HepG2 (cell line): ENCODE measurements around the gene AVPR2. TPM values are rescaled to one million over a fixed set of nuclear protein-coding genes. Genes with fewer than 3 reads are reported as not detected.

ENCODE experiments used
- ESRRA ChIP-seq: sonication (generic); formaldehyde crosslinking; IDR thresholded peaks from 2 replicates; pipeline ENCODE4 v1.5.1; 2020; ENCODE audit warnings: mild to moderate bottlenecking, low read depth, missing genetic modification reagents
- GTF3A ChIP-seq: sonication (generic); formaldehyde crosslinking; conservative IDR thresholded peaks from 2 replicates; pipeline ENCODE4 v1.4.0; 2020; ENCODE audit warnings: mild to moderate bottlenecking, missing genetic modification reagents
- MED13 ChIP-seq: sonication (generic); formaldehyde crosslinking; IDR thresholded peaks from 2 replicates; pipeline ENCODE4 v1.5.0; 2020; ENCODE audit warnings: missing genetic modification reagents
- MEF2D ChIP-seq: sonication (generic); formaldehyde crosslinking; IDR thresholded peaks from 2 replicates; pipeline ENCODE4 v1.5.1; 2020; ENCODE audit warnings: mild to moderate bottlenecking, missing genetic modification reagents
- NAIF1 ChIP-seq: sonication (generic); formaldehyde crosslinking; IDR thresholded peaks from 2 replicates; pipeline ENCODE4 v1.5.0; 2020; ENCODE audit warnings: mild to moderate bottlenecking, missing genetic modification reagents, borderline replicate concordance
- NFYB ChIP-seq: sonication (generic); formaldehyde crosslinking; IDR thresholded peaks from 2 replicates; pipeline ENCODE4 v1.4.0; 2020; ENCODE audit warnings: missing genetic modification reagents
- PBX3 ChIP-seq: sonication (generic); formaldehyde crosslinking; IDR thresholded peaks from 2 replicates; pipeline ENCODE4 v1.8.1; 2023; ENCODE audit warnings: missing genetic modification reagents, inconsistent platforms, borderline replicate concordance
- PRMT3 ChIP-seq: sonication (generic); formaldehyde crosslinking; IDR thresholded peaks from 2 replicates; pipeline ENCODE4 v1.8.1; 2022; ENCODE audit warnings: low read depth, mild to moderate bottlenecking, moderate library complexity, missing genetic modification reagents, borderline replicate concordance
- SNAI1 ChIP-seq: sonication (generic); formaldehyde crosslinking; IDR thresholded peaks from 2 replicates; pipeline ENCODE4 v1.5.0; 2020; ENCODE audit warnings: mild to moderate bottlenecking, missing genetic modification reagents, borderline replicate concordance
- SOX13 ChIP-seq, 3 experiments: fragments of 450-650 bp in 1 of 3; sonication (generic) in 1 of 3; formaldehyde crosslinking in 1 of 3; IDR thresholded peaks in 2 of 3; conservative IDR thresholded peaks in 1 of 3; 2 replicates each; pipeline versions ENCODE4 v1.5.0 to v1.6.1; 2016 to 2020; ENCODE audit warnings: antibody characterized with exemption in 1 of 3, mild to moderate bottlenecking in 1 of 3, missing compliant biosample characterization in 1 of 3, missing genetic modification reagents in 1 of 3, moderate library complexity in 1 of 3
- TBX3 ChIP-seq: fragments of 450-650 bp; IDR thresholded peaks from 2 replicates; pipeline ENCODE4 v1.6.1; 2017; ENCODE audit warnings: antibody characterized with exemption, mild to moderate bottlenecking, inconsistent platforms, borderline replicate concordance
- ZNF331 ChIP-seq: sonication (generic); formaldehyde crosslinking; IDR thresholded peaks from 2 replicates; pipeline ENCODE4 v1.4.0; 2020; ENCODE audit warnings: missing genetic modification reagents
- ZNF761 ChIP-seq: sonication (generic); formaldehyde crosslinking; conservative IDR thresholded peaks from 2 replicates; pipeline ENCODE4 v1.4.0; 2020; ENCODE audit warnings: mild to moderate bottlenecking, missing genetic modification reagents
- polyA plus RNA-seq, 8 experiments: library from polyadenylated mRNA; depleted of rRNA in 3 of 8; stranded (reverse) in 7 of 8; unstranded in 1 of 8; fragments of >200 nt; fragmentation: Illumina TruSeq in 4 of 8; extraction: Trizol in 4 of 8; gene quantifications; 2 replicates each; pipeline versions ENCODE4 v1.2.1 to v1.2.3, GENCODE V29; 2011 to 2016; ENCODE audit warnings: low read depth in 4 of 8, missing spikeins in 1 of 8, mixed read lengths in 1 of 8; ENCODE audit not compliant: insufficient read depth in 1 of 8
- total RNA-seq, 5 experiments: library from RNA; depleted of rRNA; stranded (reverse); fragments of >200 nt; fragmentation: Illumina TruSeq; extraction: Trizol; gene quantifications; 2 replicates each; pipeline ENCODE4 v1.2.3, GENCODE V29; 2016; ENCODE audit warnings: low read depth in 1 of 5
- TF ChIP-seq, protein P1 (sequence below): IDR thresholded peaks from 2 replicates; pipeline ENCODE4 v1.4.0; 2020; ENCODE audit warnings: mild to moderate bottlenecking, missing genetic modification reagents
- TF ChIP-seq, protein P2 (sequence below): sonication (generic); formaldehyde crosslinking; IDR thresholded peaks from 2 replicates; pipeline ENCODE4 v1.5.0; 2020; ENCODE audit warnings: mild to moderate bottlenecking, missing genetic modification reagents
- TF ChIP-seq, protein P3 (sequence below): sonication (generic); formaldehyde crosslinking; IDR thresholded peaks from 2 replicates; pipeline ENCODE4 v1.4.0; 2020; ENCODE audit warnings: missing genetic modification reagents

Gene AVPR2
- total and polyA plus RNA-seq, 2 of the 13 experiments (the other 11 are each of a cell fraction or from before 2014, with no cell fraction given), result not detected

- TF ChIP-seq, protein P1, sequence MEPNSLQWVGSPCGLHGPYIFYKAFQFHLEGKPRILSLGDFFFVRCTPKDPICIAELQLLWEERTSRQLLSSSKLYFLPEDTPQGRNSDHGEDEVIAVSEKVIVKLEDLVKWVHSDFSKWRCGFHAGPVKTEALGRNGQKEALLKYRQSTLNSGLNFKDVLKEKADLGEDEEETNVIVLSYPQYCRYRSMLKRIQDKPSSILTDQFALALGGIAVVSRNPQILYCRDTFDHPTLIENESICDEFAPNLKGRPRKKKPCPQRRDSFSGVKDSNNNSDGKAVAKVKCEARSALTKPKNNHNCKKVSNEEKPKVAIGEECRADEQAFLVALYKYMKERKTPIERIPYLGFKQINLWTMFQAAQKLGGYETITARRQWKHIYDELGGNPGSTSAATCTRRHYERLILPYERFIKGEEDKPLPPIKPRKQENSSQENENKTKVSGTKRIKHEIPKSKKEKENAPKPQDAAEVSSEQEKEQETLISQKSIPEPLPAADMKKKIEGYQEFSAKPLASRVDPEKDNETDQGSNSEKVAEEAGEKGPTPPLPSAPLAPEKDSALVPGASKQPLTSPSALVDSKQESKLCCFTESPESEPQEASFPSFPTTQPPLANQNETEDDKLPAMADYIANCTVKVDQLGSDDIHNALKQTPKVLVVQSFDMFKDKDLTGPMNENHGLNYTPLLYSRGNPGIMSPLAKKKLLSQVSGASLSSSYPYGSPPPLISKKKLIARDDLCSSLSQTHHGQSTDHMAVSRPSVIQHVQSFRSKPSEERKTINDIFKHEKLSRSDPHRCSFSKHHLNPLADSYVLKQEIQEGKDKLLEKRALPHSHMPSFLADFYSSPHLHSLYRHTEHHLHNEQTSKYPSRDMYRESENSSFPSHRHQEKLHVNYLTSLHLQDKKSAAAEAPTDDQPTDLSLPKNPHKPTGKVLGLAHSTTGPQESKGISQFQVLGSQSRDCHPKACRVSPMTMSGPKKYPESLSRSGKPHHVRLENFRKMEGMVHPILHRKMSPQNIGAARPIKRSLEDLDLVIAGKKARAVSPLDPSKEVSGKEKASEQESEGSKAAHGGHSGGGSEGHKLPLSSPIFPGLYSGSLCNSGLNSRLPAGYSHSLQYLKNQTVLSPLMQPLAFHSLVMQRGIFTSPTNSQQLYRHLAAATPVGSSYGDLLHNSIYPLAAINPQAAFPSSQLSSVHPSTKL, result no peak
- TF ChIP-seq, protein P2, sequence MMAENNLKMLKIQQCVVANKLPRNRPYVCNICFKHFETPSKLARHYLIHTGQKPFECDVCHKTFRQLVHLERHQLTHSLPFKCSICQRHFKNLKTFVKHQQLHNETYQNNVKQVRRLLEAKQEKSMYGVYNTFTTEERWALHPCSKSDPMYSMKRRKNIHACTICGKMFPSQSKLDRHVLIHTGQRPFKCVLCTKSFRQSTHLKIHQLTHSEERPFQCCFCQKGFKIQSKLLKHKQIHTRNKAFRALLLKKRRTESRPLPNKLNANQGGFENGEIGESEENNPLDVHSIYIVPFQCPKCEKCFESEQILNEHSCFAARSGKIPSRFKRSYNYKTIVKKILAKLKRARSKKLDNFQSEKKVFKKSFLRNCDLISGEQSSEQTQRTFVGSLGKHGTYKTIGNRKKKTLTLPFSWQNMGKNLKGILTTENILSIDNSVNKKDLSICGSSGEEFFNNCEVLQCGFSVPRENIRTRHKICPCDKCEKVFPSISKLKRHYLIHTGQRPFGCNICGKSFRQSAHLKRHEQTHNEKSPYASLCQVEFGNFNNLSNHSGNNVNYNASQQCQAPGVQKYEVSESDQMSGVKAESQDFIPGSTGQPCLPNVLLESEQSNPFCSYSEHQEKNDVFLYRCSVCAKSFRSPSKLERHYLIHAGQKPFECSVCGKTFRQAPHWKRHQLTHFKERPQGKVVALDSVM (CRISPR knock-in tag), result peak; percentile 96
- TF ChIP-seq PRMT3 (no peak), ESRRA (CRISPR knock-in tag) (peak; percentile 66; the same call in 1 of the 2 replicates), NAIF1 (CRISPR knock-in tag) (no peak), ZNF761 (CRISPR knock-in tag) (no peak), SOX13 (IDR thresholded peaks at IDR 0.05) (no peak), SOX13 (CRISPR knock-in tag; conservative IDR thresholded peaks at IDR 0.05 in 1 of 2, IDR thresholded peaks at IDR 0.05 in 1 of 2) (no peak), MEF2D (CRISPR knock-in tag) (peak; percentile 49; the same call in 1 of the 2 replicates), NFYB (no peak), ZNF331 (CRISPR knock-in tag) (peak; percentile 26; the same call in 1 of the 2 replicates), SNAI1 (CRISPR knock-in tag) (no peak), MED13 (0 out of 2 replicates have a peak, but pooled peaks have one; percentile 29), TBX3 (no peak), GTF3A (CRISPR knock-in tag) (peak; percentile 60; the same call in 1 of the 2 replicates), PBX3 (CRISPR knock-in tag) (no peak)
- TF ChIP-seq, protein P3, sequence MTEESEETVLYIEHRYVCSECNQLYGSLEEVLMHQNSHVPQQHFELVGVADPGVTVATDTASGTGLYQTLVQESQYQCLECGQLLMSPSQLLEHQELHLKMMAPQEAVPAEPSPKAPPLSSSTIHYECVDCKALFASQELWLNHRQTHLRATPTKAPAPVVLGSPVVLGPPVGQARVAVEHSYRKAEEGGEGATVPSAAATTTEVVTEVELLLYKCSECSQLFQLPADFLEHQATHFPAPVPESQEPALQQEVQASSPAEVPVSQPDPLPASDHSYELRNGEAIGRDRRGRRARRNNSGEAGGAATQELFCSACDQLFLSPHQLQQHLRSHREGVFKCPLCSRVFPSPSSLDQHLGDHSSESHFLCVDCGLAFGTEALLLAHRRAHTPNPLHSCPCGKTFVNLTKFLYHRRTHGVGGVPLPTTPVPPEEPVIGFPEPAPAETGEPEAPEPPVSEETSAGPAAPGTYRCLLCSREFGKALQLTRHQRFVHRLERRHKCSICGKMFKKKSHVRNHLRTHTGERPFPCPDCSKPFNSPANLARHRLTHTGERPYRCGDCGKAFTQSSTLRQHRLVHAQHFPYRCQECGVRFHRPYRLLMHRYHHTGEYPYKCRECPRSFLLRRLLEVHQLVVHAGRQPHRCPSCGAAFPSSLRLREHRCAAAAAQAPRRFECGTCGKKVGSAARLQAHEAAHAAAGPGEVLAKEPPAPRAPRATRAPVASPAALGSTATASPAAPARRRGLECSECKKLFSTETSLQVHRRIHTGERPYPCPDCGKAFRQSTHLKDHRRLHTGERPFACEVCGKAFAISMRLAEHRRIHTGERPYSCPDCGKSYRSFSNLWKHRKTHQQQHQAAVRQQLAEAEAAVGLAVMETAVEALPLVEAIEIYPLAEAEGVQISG (CRISPR knock-in tag), result 0 out of 2 replicates have a peak, but pooled peaks have one; percentile 28
Measured at GRCh38 chrX:153947009-153947769, 42.7 kb downstream of the AVPR2 start (continued).
